GM12801 (cell line): ENCODE data around the gene KCNF1.

Experiments used
- CTCF ChIP-seq: IDR thresholded peaks from one replicate; pipeline ENCODE4 v1.5.1; 2011; ENCODE audit warnings: control low read depth; ENCODE audit not compliant: insufficient read length; ENCODE audit errors: extremely low read depth

The KCNF1 gene

GRCh38 chr2:10919410-10919770, 7.7 kb downstream of the KCNF1 start:
- no peak for TF ChIP-seq CTCF

- TF ChIP-seq CTCF: no peak
These were observed 8.3 kb downstream of the KCNF1 start for GRCh38 chr2:10919771-10920621.

- TF ChIP-seq CTCF: no peak
These were observed 9.1 kb downstream of the KCNF1 start for GRCh38 chr2:10920764-10921388.

GRCh38 chr2:10921525-10921924, 9.8 kb downstream of the KCNF1 start:
- TF ChIP-seq CTCF: no peak

- no peak for TF ChIP-seq CTCF
These were observed 10.7 kb downstream of the KCNF1 start for GRCh38 chr2:10922307-10923007.

GRCh38 chr2:10923008-10923375, 11.3 kb downstream of the KCNF1 start:
- no peak for TF ChIP-seq CTCF

GRCh38 chr2:10923965-10924364, 12.2 kb downstream of the KCNF1 start:
- TF ChIP-seq CTCF: no peak
